SW 1271 (cell line): Measurements from ENCODE around the gene FBXO9.
"Not testable (repeated sequence)": the region's sequence is repeated elsewhere in the genome, so short reads cannot be mapped to it uniquely, and the experiment has no call there.

Experiments
- DNase-seq, 2 experiments: peaks; one replicate each; lab custom pipeline; 2025; lab: John Stamatoyannopoulos, UW

The FBXO9 gene

GRCh38 chr6:53045891-53046673, 19.1 kb upstream of the FBXO9 start:
- DNase-seq: no peak

- peak; percentile 16 to 36 for DNase-seq
Measured at GRCh38 chr6:53048431-53049195, 16.6 kb upstream of the FBXO9 start.

- DNase-seq: no peak
Measured at GRCh38 chr6:53049415-53049814, 15.8 kb upstream of the FBXO9 start.

- DNase-seq: not testable (repeated sequence)
Measured at GRCh38 chr6:53052152-53052551, 13.1 kb upstream of the FBXO9 start.

- DNase-seq: no peak
Measured at GRCh38 chr6:53054532-53054931, 10.7 kb upstream of the FBXO9 start.

- no peak for DNase-seq
Measured at GRCh38 chr6:53055873-53056272, 9.3 kb upstream of the FBXO9 start.

GRCh38 chr6:53056273-53056672, 8.9 kb upstream of the FBXO9 start:
- no peak for DNase-seq

- no peak for DNase-seq
Measured at GRCh38 chr6:53058388-53059195, 6.6 kb upstream of the FBXO9 start.

GRCh38 chr6:53059648-53060589, 5.3 kb upstream of the FBXO9 start:
- no peak for DNase-seq

GRCh38 chr6:53062169-53062539, 3.0 kb upstream of the FBXO9 start:
- no peak for DNase-seq

GRCh38 chr6:53064255-53064654, 949 bp upstream of the FBXO9 start:
- not testable (repeated sequence) for DNase-seq

- peak; percentile 73 to 92 for DNase-seq
Measured at GRCh38 chr6:53064726-53065265, 408 bp upstream of the FBXO9 start.

- DNase-seq: peak in 1 of 2 experiments; percentile 6
Measured at GRCh38 chr6:53066077-53066417, 843 bp downstream of the FBXO9 start.

- no peak for DNase-seq
Measured at GRCh38 chr6:53066874-53067706, 1.9 kb downstream of the FBXO9 start.

- no peak for DNase-seq
Measured at GRCh38 chr6:53067849-53068361, 2.7 kb downstream of the FBXO9 start.

- no peak for DNase-seq
Measured at GRCh38 chr6:53069427-53069826, 4.2 kb downstream of the FBXO9 start.

- DNase-seq: no peak
Measured at GRCh38 chr6:53070806-53071205, 5.6 kb downstream of the FBXO9 start.

GRCh38 chr6:53074347-53074746, 9.1 kb downstream of the FBXO9 start:
- no peak for DNase-seq

- DNase-seq: no peak
Measured at GRCh38 chr6:53080813-53081212, 15.6 kb downstream of the FBXO9 start.

- DNase-seq: no peak
Measured at GRCh38 chr6:53086302-53086701, 21.1 kb downstream of the FBXO9 start.
